ENCODE results near the gene CRNKL1. TPM values are rescaled to one million over a fixed set of nuclear protein-coding genes. Genes with fewer than 3 reads are reported as not detected.
"Not testable (repeated sequence)": the region's sequence is repeated elsewhere in the genome, so short reads cannot be mapped to it uniquely, and the experiment has no call there.

Gene CRNKL1
- total RNA-seq, 1 donor from 2014 or later: 30.6 TPM

- peak; percentile 57 to 84 for DNase-seq (ENCODE audit: low read depth in 2 of 2)
Observed at GRCh38 chr20:20010639-20011500, 41.4 kb downstream of the CRNKL1 start.

- no peak for DNase-seq (ENCODE audit: low read depth in 2 of 2)
Observed at GRCh38 chr20:20009784-20010253, 42.4 kb downstream of the CRNKL1 start.

GRCh38 chr20:20005342-20005741, 46.9 kb downstream of the CRNKL1 start:
- DNase-seq (ENCODE audit: low read depth in 2 of 2): no peak

- DNase-seq (ENCODE audit: low read depth in 2 of 2): not testable (repeated sequence)
Observed at GRCh38 chr20:20003955-20004322, 48.3 kb downstream of the CRNKL1 start.

GRCh38 chr20:20003031-20003954, 49.0 kb downstream of the CRNKL1 start:
- DNase-seq (ENCODE audit: low read depth in 2 of 2): peak; percentile 74 to 75

GRCh38 chr20:20002101-20002998, 49.9 kb downstream of the CRNKL1 start:
- DNase-seq (ENCODE audit: low read depth in 2 of 2): no peak

GRCh38 chr20:20000211-20000968, 51.9 kb downstream of the CRNKL1 start:
- peak in 1 of 2 donors; percentile 58 for DNase-seq (ENCODE audit: low read depth in 2 of 2)

GRCh38 chr20:19998990-19999705, 53.1 kb downstream of the CRNKL1 start:
- DNase-seq (ENCODE audit: low read depth in 2 of 2): no peak

- peak in 1 of 2 donors; percentile 22 for DNase-seq (ENCODE audit: low read depth in 2 of 2)
Observed at GRCh38 chr20:19996917-19997316, 55.3 kb downstream of the CRNKL1 start.

- no peak for DNase-seq (ENCODE audit: low read depth in 2 of 2)
Observed at GRCh38 chr20:19996222-19996621, 56.0 kb downstream of the CRNKL1 start.

- peak; percentile 66 to 73 for DNase-seq (ENCODE audit: low read depth in 2 of 2)
Observed at GRCh38 chr20:19995220-19995863, 56.9 kb downstream of the CRNKL1 start.

GRCh38 chr20:19993958-19994669, 58.2 kb downstream of the CRNKL1 start:
- DNase-seq (ENCODE audit: low read depth in 2 of 2): peak in 1 of 2 donors; percentile 84

GRCh38 chr20:19992996-19993908, 59.0 kb downstream of the CRNKL1 start:
- DNase-seq (ENCODE audit: low read depth in 2 of 2): peak; percentile 52 to 81

- DNase-seq (ENCODE audit: low read depth in 2 of 2): no peak
Observed at GRCh38 chr20:19991854-19992253, 60.4 kb downstream of the CRNKL1 start.

- DNase-seq (ENCODE audit: low read depth in 2 of 2): no peak
Observed at GRCh38 chr20:19991308-19991707, 61.0 kb downstream of the CRNKL1 start.

GRCh38 chr20:19990850-19991249, 61.4 kb downstream of the CRNKL1 start:
- no peak for DNase-seq (ENCODE audit: low read depth in 2 of 2)

GRCh38 chr20:19987046-19987445, 65.2 kb downstream of the CRNKL1 start:
- DNase-seq (ENCODE audit: low read depth in 2 of 2): no peak
